Testis (tissue), 3 donors: ENCODE data around the gene RAP1GAP2. TPM values are rescaled to one million over a fixed set of nuclear protein-coding genes. Genes with fewer than 3 reads are reported as not detected.

Source experiments
- DNase-seq: peaks from one replicate; pipeline ENCODE4 v3.0.0-alpha.2; 2019
- H3K27ac ChIP-seq, 2 donors: fragments of 200-600 bp; sonication (generic); one replicate each; pipeline ENCODE4 v1.5.1; 2019
- H3K27me3 ChIP-seq: fragments of 200-600 bp; sonication (generic); one replicate; pipeline ENCODE4 v1.5.1; 2019
- H3K36me3 ChIP-seq: fragments of 200-600 bp; sonication (generic); one replicate; pipeline ENCODE4 v1.5.1; 2017; ENCODE audit warnings: low read depth; ENCODE audit errors: missing control alignments
- H3K4me1 ChIP-seq: fragments of 200-600 bp; sonication (generic); one replicate; pipeline ENCODE4 v1.5.1; 2019
- H3K4me3 ChIP-seq, 2 donors: fragments of 200-600 bp; sonication (generic); one replicate each; pipeline ENCODE4 v1.5.1; 2017 to 2019
- H3K9me3 ChIP-seq: fragments of 200-600 bp; sonication (generic); one replicate; pipeline ENCODE4 v1.5.1; 2017
- POLR2A ChIP-seq: fragments of 450-650 bp; IDR thresholded peaks from one replicate; pipeline ENCODE4 v1.6.1; 2017; ENCODE audit warnings: antibody characterized with exemption, mild to moderate bottlenecking, moderate library complexity
- WGBS, 2 donors: methylation state at CpG; one replicate each; pipeline ENCODE4 v1.1.5; 2018; 5-methylcytosine and 5-hydroxymethylcytosine counted together
- intact Hi-C: fragments of 100-400 bp; cut with DNase I; formaldehyde crosslinking; loops from one replicate; pipeline ENCODE4 v1.15.1; 2023; ENCODE audit warnings: low total_unique reads
- polyA plus RNA-seq: library from polyadenylated mRNA; stranded (reverse); fragments of 350-450 nt; fragmentation: Illumina TruSeq; extraction: RNeasy Lipid Tissue Mini Kit (QIAGEN cat#74804); gene quantifications from one replicate; pipeline ENCODE4 v1.2.3, GENCODE V29; 2014; ENCODE audit warnings: low read depth, low replicate concordance; ENCODE audit not compliant: insufficient read depth
- total RNA-seq, 2 donors: library from RNA; depleted of rRNA; stranded (reverse); fragments of >200 nt; gene quantifications; one replicate each; pipeline ENCODE4 v1.2.3, GENCODE V29; 2016
- TF ChIP-seq, protein P1 (sequence below), 3 experiments: fragments of 450-650 bp in 2 of 3; fragments of 200-600 bp in 1 of 3; sonication (generic) in 1 of 3; IDR thresholded peaks; one replicate each; pipeline ENCODE4 v1.5.1; 2016 to 2019; ENCODE audit warnings: antibody characterized with exemption in 3 of 3, mild to moderate bottlenecking in 2 of 3, moderate library complexity in 1 of 3

RAP1GAP2 gene
- total and polyA plus RNA-seq, 3 donors from 2014 or later: 10.4 to 21.7 (median 15.1) TPM

DNA sequence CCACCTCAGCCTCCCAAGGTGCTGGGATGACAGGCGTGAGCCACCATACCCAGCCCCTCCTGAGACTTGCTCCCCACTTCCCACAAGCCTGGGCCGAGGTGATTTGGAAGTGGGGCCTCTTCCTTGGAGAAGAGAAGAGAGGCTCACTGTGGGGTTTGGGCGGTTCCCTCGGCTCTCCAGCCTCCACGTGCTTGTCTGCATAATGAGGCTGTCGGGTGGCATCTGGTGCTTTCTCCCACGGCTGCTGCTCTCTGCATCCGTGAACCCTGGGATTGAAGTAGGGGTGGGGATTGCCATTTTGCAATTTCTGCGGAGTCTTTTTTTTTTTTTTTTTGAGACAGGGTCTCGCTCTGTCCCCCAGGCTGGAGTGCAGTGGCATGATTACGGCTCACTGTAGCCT is 101.4 kb downstream of the RAP1GAP2 start:
- 75 to 79% methylated on average over 9 to 11 of the region's 11 CpGs for WGBS, 2 donors
- Histone ChIP-seq H3K9me3 (no peaks in the 10 kb centered on the region), H3K36me3 (no peaks in the 10 kb centered on the region), H3K4me1 (no peaks in the 10 kb centered on the region), H3K27ac (no peak overlapping the region), H3K4me3 (no peak overlapping the region), H3K27me3 (no peaks in the 10 kb centered on the region)
- intact Hi-C loops: no loop called here
- DNase-seq: no peak
- TF ChIP-seq, protein P1, sequence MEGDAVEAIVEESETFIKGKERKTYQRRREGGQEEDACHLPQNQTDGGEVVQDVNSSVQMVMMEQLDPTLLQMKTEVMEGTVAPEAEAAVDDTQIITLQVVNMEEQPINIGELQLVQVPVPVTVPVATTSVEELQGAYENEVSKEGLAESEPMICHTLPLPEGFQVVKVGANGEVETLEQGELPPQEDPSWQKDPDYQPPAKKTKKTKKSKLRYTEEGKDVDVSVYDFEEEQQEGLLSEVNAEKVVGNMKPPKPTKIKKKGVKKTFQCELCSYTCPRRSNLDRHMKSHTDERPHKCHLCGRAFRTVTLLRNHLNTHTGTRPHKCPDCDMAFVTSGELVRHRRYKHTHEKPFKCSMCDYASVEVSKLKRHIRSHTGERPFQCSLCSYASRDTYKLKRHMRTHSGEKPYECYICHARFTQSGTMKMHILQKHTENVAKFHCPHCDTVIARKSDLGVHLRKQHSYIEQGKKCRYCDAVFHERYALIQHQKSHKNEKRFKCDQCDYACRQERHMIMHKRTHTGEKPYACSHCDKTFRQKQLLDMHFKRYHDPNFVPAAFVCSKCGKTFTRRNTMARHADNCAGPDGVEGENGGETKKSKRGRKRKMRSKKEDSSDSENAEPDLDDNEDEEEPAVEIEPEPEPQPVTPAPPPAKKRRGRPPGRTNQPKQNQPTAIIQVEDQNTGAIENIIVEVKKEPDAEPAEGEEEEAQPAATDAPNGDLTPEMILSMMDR (IDR thresholded peaks at IDR 0.05): no peak
- no peak for TF ChIP-seq POLR2A

DNA sequence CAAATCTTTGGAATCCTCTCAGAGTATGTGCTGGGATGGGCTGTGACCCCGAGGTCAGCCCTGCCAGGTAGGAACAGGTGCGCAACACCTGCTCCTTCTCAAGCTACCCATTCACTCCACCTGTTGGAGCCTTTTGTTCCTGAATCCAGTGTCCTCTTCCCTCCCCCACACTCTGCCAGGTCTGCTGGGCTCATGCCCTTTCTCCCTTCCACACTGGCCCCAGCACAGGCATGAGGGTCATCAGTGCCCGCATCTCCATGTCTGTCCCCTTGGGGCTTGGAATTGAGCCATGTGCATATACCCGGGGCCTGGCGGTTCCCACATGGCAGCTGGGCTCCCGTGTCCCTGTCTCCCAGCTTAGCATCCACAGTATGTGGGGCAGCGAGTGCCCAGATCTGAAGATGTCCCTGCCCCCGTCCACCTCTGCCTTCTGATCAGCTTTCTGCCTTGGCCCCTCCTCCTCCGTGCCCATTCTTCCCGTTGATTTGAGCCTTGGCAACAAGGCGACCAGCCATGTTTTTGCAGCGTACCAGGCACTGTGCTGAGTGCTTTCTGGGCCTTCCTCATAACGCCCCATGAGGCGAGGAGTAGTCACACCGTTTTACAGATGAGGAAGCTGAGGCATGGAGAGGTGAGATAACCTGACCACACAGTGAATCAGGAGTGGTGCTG is 102.2 kb downstream of the RAP1GAP2 start:
- Histone ChIP-seq H3K27ac (no peak overlapping the region), H3K4me3 (no peak overlapping the region), H3K4me1 (no peaks in the 10 kb centered on the region), H3K9me3 (no peaks in the 10 kb centered on the region), H3K36me3 (no peaks in the 10 kb centered on the region), H3K27me3 (no peaks in the 10 kb centered on the region)
- TF ChIP-seq, protein P1 (IDR thresholded peaks at IDR 0.05): no peak
- TF ChIP-seq POLR2A: no peak
- intact Hi-C loops: no loop called here
- no peak for DNase-seq
- 81 to 86% methylated on average over 15 of the region's 15 CpGs for WGBS, 2 donors

DNA sequence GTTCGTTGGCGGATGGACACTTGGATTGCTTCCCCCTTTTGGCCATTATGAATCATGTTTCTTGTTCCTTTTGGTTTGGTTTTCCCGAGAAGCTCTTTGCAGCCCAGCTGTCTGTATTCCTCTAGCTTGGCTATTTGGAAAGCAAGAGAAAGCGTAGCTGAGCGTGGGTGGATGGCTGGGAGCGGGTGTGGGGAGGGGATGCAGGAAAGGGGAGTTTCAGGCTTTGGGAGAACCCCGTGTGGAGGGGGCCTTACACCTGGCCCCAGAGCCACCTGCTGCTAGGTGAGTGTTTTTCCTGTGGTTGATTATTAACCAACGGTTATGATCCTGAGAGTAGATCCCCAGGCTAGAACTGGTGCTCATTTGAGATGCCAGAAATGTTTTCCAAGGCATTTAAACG is 103.7 kb downstream of the RAP1GAP2 start:
- DNase-seq: no peak
- Histone ChIP-seq H3K36me3 (no peaks in the 10 kb centered on the region), H3K9me3 (no peaks in the 10 kb centered on the region), H3K27ac (no peak overlapping the region), H3K27me3 (no peaks in the 10 kb centered on the region), H3K4me3 (no peak overlapping the region), H3K4me1 (no peaks in the 10 kb centered on the region)
- no peak for TF ChIP-seq POLR2A
- TF ChIP-seq, protein P1 (IDR thresholded peaks at IDR 0.05): no peak
- intact Hi-C loops: no loop called here
- WGBS, 2 donors: 71 to 74% methylated on average over 9 of the region's 9 CpGs

DNA sequence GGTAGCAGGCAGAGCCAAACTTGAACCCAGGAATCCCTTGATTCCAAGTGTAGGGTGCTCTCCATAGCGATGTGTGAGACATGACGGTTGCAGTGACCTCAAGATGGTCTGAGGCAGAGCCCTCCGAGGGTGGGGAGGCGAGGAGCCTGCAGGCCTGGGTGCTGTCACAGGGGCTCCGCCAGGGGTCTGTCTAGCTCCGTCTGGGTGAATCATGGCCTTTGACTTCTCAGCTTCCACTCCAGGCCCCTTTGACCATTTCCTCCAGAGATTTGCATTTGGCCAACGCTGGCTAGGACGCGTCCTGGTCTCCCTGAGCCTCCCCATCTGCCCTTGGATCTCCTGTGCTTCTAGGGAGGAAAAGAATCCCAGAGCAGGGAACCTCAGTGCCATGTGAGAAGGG is 104.6 kb downstream of the RAP1GAP2 start:
- Histone ChIP-seq H3K27ac (no peak overlapping the region), H3K27me3 (no peaks in the 10 kb centered on the region), H3K36me3 (no peaks in the 10 kb centered on the region), H3K4me1 (no peaks in the 10 kb centered on the region), H3K4me3 (no peak overlapping the region), H3K9me3 (no peaks in the 10 kb centered on the region)
- intact Hi-C loops: no loop called here
- no peak for DNase-seq
- TF ChIP-seq, protein P1 (IDR thresholded peaks at IDR 0.05): no peak
- TF ChIP-seq POLR2A: no peak
- 88 to 100% methylated on average over 5 to 9 of the region's 9 CpGs for WGBS, 2 donors

DNA sequence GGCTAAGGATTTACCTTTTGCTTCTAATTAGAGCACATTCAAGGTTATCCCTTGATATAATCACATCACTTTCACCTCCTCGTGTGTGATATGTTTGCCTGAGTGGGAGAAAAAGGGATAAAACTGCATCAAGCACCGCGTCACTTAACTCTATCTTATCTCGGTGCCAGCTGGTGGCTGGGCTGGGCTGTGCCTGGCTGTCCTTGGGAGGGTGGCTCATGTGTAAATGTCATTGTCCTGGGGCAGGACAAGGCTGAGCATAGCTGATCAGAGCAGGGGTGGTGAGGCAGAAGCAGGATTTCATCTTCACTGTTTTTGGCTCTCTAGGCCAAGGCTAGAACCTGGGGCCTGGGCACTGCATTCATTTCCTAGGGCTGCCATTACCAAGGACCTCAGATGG is 105.3 kb downstream of the RAP1GAP2 start:
- Histone ChIP-seq H3K4me1 (no peaks in the 10 kb centered on the region), H3K27me3 (no peaks in the 10 kb centered on the region), H3K27ac (no peak overlapping the region), H3K36me3 (no peaks in the 10 kb centered on the region), H3K9me3 (no peaks in the 10 kb centered on the region), H3K4me3 (no peak overlapping the region)
- WGBS, 2 donors: 39 to 75% methylated on average over 4 of the region's 4 CpGs
- peak; percentile 39 for DNase-seq
- TF ChIP-seq, protein P1 (IDR thresholded peaks at IDR 0.05): no peak
- no peak for TF ChIP-seq POLR2A
- intact Hi-C loops: no loop called here
